Midbrain (tissue), 1 donor: Measurements from ENCODE around the gene DGKB.

Experiments used
- DNase-seq: peaks from one replicate; lab custom pipeline; 2025; lab: John Stamatoyannopoulos, UW

DGKB gene

DNA sequence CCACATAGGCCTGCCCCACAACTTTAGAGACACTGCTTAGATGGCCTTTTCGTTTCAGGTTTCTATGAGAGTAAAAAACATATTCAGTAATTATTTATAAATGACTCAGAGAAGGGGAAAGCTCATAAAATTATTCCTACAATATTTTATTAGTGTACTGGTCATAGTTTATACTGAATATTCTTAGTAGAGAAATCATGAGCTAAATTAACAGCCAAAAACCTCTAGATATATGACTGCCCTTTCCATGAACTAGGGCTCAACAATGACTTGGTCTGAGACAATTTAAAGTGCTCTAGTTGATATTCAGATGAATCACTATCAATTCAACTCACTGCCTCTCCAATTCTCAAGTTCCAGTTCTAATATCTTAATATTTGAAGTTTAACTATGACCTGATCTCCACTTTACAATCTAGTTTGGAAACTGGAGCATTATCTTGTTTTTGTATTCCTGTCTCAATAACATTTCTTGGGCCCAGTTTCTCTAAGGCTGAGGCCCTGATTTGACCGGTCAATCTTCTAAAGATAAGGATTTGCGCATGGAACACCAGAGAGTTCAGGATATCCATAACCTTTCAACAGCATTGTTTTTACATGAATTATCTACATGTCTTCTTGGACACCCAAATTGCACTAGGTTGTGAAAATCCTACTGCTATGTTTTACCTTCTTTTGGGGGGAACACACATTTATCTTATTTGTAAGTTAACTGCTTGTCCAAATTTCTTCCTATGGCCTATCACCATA, 141.6 kb downstream of the DGKB start:
- DNase-seq: no peak

DNA sequence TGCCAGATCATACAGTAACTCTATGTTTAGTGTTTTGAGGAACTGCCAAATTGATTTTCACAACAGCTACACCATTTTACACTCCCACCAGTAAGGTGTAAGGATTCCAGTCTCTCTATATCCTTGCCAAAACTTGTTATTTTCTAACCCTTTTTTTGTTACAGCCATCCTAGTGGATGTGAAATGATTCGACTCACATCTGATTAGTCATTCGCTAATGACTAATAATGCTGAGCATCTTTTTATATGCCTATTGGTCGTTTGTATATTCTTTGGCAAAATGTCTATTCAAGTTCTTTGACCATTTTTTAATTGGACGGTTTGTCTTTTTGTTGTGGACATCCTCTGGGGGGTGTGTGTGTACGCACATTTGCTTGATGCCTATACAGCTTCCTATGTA, 142.8 kb downstream of the DGKB start:
- DNase-seq: no peak

DNA sequence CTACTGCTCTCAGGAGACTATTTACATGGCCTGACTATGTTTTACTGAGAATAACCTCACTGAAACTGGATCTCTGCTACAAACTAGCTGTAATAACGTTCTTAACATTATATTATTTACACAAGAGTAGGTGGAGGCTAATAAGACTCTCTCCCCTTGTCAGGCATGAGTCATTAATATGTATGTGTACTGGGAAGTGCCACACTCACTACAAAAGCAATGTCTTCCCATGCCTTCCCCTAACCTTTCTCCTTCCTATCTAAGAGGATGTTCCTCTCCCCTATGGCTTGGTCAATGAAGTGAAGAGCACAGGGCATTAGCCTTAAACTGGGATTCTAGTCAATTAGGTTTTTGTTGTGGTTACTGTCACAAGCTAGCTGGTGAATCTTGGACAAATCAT, 147.9 kb downstream of the DGKB start:
- no peak for DNase-seq

DNA sequence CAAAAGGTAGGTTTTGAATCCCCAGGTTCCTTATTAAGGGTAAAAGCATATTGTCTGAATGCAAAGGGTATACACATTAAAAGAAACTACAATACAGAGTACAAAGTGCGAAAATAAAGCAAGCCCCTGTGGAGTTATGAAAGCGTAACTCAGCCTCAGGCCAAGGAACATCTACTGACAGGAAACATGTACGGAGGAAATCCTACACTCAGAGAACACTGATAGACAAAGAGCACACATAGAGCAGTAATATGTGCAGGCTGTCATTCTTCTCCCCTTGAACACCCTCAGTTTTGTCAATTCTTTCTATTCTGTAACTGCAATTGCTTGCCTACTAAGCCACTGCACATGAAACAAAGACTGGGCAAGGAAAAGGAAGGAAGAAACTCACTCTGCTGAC, 150.2 kb downstream of the DGKB start:
- no peak for DNase-seq

DNA sequence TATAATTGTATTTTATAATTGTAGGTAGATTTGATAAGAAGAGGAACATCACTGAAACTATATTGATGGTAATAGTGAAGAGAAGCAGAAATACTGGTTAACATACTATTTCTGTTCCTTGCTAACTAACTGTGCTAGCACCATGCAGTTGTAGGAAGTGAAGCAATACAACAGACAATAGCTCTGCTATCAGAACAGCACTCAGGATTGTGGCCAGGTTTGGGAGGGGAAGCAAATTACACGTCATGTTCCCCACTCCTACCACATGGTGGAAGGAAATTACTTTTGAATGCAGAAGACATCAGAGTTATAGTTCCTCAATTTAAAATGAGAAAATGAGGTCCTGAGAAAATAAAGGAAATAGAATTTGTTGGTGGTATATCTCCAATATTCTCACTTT, 151.1 kb downstream of the DGKB start:
- DNase-seq: no peak

DNA sequence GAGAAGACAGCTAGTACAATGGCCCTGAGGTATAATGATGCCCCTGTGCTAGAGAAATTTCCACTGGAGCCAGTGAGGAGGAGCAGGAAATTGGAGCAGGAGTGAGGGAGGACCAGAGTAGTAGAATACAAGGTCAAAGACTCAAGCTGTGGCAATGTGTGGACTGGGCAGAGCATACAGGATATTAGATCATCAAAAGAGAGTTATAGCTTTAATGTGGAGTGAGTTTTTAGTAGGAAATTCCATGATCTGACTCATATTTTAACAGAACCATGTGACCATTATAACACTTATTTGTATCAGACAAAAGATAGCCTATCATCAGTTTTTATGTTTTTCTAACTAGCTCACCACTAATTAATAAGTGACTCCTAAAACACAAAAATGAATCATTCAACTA, 154.1 kb downstream of the DGKB start:
- DNase-seq: no peak

DNA sequence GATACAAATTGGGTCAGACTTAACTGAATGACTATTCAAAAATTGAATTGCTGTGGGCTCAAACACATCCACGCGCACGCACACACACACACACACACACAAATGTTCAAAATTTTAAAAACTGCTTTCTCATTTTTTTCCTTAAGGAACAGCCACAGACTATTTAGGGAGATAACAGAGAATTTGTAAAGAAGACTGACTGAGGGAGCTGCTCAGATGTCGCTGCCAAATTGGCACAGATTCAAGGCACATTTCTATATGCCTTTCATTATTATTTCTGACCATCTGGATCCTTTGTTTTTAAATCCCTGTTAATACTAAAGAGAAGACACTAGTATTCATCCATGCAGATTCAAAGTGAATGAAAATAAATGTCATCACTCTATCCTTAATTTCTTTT, 154.8 kb downstream of the DGKB start:
- no peak for DNase-seq

DNA sequence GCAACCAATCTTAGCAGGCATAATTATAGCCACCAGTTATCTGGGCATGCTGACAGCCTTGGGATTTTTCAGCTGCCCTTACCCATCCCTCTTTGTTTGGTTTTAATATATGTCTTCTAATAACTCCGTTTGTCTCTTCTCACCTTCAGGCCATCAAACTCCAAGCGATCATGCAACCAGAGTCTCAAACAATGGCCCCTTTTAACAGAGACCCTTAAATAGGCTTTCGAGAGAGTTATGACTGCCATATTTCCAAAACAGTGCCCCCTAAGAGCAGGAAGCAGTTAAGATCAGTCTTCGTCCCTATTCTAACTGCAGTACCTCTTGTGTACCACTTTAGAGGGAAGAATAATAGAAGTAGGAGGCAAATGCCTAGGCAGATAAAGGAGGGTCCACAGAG, 157.5 kb downstream of the DGKB start:
- DNase-seq: no peak

DNA sequence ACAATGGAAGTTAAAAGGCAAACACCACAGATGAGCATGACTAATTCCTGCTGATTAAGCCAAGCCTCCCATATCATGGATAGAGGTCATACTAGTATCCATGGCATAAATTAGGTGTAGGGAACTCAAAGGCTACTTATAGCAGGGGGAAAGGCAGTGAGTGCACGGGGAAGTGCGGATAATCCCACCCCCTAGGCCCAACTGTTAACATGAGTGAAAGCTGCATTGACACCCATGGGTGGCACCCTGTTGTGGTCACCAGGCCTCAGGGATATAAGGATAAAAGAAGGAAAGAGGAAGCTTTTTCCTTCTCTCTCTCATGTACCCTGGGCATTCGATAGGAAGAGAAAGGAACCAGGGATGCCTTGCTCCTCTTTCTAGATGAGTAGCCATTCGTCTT, 161.9 kb downstream of the DGKB start:
- DNase-seq: no peak

DNA sequence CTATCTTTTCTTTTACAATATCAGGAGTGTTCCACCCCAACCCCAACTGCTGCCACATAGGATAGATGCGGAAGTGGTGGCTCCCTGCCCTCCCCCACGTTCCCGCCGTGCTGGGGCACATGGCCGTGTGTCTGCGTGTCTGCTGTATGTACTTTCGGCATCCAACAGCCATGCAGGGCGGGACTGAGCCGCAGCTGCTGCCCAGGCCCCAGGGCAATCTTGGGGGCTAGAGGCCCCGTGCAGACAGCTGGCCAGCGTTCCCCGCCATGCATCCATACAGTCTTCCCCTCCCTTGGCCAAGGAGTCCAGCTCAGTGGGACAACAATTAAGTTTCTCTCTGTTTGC, 162.7 kb downstream of the DGKB start:
- DNase-seq: no peak

DNA sequence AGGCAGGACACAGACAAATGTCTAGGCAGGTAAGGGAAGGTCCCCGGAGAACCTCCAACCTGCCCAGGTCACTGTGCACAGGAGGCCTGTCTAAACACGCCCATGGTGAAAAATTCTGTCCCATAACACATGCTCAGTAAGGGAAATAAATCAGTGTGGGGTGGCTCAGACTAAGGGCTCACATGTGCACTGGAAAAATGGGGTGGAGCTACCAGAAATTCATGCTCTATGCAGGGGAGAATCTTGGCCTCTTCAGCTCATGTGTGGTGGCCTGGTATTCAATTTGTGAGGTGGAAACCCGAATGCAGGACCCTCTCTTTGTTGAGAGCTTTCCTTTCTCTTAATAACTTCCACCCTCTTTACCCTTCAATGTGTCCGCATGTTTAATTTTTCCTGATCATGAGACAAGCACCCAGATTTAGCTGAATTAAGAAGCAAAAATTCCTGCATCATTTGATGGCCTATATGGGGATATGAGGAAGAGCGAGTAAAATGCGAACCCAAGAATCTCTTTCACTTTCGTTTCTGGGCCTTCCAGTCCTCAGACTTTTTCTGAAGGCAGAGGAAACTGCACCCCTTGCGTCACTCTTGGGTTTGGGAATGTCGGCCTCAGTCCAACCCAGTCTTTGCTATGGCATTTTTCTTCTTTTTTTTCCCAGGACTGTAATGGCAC, 163.2 kb downstream of the DGKB start:
- DNase-seq: no peak

DNA sequence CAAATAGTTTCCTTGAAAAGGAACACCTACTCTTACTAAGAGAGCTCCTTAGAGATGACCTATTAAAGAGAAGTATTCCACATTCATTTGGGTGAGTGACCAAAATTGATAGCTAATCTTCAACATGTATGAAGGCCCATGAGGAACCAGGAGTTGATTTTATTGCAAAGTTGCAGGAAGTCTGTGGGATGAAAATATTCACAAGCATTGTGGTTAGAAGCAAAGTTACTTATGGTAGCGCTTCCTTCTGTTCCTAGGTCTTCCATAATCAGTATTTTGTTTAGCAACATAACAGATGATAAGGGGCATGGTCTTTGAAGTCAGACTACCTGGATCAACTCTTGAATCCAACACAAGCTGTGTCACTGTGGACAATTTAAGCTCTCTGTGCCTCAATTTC, 164.5 kb downstream of the DGKB start:
- DNase-seq: no peak

DNA sequence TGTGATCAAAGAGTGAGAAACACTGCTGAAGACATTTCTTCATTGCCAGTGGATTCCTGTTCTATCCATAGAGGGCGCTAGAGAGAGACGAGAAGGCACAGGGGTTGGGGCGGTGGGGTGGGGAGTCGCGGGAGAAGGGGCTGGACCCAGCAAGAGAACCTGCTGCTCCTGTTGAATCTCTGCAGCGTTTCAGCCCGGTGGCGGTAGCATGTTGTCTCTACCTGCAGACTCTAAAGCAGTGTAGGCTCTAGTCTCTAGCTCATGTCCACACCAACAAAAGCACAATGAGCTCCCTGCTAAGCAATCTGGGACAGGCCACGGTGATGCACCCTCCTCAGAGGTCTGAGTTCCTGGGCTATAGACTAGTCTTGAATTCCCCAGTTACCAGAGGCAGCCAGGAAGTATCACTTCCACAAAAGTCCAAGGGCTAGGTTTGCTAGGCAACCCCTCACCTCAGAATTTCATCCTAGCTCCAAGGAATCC, 167.7 kb downstream of the DGKB start:
- DNase-seq: no peak

DNA sequence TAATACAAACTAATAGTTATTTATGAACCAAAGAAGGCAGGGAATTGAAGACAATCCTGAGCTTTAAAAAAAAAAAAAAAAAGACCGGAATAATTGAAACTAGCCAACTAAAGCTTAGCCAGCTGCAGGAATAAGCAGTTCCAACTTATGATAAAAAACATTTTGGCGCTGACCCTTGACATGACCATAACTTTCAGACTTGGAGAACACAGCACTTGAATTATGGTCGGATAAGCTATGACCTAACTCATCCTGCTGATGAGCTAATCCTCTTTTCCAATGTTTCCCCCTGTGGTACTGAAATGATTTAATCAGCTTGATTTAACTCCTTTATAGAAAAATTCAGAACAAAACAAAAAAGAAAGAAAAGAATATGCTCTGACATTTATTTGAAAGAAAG, 181.8 kb downstream of the DGKB start:
- no peak for DNase-seq

DNA sequence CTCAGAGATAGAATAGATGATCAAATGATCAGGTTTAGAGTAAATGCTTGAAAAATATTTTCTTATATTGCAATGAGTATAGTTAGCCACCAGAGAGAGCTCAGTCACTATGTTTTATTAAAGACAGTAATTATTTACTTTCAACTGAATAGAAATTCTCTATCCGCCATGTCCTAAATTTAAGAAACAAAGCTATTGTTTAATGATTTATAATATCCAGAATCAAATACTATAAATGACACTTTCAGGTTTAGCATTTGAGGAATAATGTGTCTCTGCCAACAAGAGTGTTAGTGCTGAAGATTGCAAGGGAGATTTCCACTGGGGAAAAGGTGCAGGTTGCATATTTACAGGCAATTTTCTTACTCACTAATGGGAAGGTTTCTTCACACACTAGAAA, 184.7 kb downstream of the DGKB start:
- peak; percentile 53 for DNase-seq

DNA sequence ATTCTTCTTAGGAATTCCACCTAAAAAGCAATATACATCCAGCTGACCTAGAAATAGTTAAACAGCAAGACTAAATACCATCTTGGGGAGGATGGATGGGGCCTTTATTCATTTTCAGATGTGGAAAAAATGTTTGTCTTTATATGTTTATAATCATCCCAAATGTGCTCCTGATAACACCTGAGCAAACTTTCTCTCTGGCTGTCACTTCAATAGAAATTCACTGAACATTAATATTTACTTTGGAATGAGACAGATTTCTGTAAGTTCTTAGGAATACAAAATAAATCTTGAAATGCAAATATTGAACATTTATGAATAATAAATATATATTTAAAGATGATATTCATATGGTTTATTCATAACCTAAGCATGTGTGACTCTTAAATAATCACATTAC, 185.4 kb downstream of the DGKB start:
- DNase-seq: no peak

DNA sequence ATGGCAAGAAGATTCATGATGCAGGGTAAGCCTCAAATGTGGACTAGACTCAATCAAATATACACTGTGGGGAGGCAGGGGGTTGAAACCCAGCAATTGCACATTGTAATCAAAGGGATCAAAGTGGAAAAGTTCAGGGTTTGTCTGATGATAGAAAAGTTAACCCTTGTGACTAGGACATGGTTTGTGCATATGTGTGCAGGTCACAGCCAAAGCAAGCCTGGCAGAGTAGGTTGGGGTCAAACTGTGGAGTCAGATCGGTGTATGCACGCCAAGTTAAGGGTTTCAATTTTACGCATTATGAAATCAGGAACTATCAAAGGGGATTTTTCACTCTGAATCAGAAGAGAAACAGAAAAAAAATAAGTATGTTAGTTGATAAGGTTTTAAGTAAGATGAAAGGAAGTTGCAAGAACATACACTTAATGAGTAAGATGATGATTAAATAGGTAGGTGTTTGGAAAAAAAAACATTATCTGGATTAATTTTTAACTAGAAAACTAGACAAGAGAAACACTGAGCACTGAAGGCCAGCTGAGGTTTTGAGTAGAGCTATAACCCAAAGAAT, 188.3 kb downstream of the DGKB start:
- DNase-seq: no peak

DNA sequence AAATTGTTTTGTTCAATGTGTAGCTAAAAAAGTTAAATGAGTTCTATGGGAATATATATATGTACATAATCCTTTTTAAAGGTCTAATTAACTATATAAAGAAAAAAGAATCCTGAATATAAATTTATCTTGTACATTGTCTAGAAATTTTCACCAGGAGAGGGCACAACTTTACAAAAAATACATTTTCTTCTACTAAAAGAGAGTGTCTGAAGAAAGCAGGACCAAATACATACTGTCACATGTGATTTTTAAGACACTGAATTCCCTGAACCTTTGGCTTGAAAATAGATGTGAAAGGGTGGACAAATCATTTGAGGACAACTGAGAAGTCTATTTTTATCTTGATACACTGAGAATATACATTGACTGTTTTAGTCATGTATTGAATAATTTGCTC, 204.3 kb downstream of the DGKB start:
- DNase-seq: no peak

DNA sequence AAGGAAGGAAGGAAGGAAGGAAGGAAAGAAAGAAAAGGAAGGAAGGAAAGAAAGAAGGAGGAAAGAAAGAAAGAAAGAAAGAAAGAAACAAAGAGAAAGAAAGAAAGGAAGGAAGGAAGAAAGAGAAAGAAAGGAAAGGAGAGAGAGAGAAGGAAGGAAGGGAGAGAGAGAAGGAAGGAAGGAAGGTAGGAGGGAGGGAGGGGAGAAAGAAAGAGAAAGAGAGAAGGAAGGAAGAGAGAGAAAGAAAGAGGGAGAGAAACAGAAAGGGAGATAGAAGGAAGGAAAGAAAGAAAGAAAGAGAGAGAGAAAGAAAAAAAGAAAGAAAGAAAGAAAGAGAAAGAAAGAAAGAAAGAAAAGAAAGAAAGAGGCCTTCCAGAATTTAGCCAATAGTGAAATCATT, 204.9 kb downstream of the DGKB start:
- no peak for DNase-seq

DNA sequence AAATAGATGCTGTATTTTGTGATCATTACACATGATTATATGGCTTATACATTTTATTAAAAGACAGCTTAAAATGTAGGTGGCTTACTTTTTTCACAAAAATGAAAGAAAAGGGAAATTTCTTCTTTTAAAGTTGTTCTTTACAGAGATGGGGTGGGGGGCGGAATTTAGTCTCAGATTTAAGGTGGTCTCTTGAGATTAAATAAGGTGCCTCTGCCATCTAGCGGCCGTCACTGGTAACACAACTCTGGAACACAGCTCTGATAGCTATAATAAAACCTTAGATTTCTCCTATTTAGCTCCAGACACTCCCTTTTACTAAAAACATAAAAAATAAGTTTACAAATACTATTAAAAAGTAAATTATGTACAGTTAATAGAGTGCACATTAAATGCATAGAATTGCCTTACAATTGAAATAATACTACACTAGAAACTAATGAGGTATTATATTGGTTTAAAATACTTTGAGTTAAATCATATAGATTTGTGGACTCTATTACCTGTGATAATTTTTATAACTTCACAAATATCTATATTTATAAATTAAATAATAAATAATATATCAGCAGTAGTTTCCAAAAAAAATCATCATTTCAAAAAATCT, 210.9 kb downstream of the DGKB start:
- peak; percentile 57 for DNase-seq

DNA sequence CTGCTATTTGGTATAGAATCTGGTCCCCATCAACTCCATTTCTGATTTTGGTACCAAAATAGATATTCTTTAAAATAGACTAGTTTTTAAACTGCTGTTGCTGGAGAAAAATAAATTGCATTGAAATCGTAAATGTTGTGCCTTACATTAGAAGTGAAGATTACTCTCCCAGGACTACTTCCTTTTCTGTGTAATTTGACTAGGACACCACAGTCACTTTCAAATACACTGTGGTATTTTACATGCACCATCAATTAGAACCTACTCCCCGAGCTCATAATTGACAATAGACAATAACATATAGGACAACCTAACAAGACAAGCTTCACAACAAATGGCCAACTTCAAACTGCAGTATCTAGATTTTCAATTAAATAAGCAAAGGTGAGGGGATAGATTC, 211.5 kb downstream of the DGKB start:
- no peak for DNase-seq

DNA sequence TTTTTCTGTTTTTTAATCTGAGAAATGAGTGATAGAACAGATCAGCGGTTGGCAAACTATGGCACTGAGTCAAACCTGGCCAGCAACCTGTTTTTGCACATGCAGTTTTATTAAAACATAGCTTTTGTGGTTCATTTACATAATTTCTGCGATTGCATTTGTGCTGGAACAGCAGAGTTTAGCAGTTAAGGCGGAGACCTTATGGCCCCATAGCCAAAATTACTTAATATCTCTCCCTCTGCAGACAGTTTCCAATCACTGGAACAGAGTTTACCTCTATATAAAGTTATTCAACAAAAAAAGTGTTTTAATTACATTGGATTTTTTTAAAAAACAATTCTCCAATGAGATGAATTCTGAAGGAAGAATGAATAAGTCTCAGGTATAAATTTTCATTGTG, 212.1 kb downstream of the DGKB start:
- DNase-seq: no peak

DNA sequence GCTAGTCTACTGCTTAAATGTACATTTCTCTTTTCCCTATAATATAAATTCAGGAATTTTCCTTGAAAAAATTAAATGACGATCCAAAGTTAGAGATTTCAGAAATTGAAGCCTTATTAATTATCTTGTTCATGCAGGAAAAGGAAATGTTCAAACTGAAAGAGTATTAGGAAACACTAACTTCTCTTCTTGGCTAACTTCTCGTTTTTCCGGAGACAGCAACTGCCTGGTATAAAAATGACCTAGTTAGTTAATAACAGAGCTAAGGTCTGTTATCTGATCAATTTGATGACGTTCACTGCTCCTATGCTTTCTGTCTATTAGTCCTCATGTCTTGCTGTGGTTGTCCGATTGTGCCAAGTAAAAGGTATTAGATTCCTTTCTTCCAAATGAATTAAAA, 212.5 kb downstream of the DGKB start:
- DNase-seq: no peak
